IMR-90 (cell line): ENCODE results near the gene MRM1. TPM values are rescaled to one million over a fixed set of nuclear protein-coding genes. Genes with fewer than 3 reads are reported as not detected.

Experiments used
- ATAC-seq: fragments of 200-7000 bp; cut with Tn5 transposase; 2 replicates; pipeline ENCODE4 v1.9.1; 2020; ENCODE audit warnings: low read depth, mild to moderate bottlenecking, moderate library complexity
- BruUV-seq: library from RNA; stranded (reverse); fragments of 400-500 nt; replicated peaks from 2 replicates; lab custom pipeline; 2021; lab: Mats Ljungman, UMichigan
- CTCF ChIA-PET: fragments of 300-600 bp; formaldehyde crosslinking; extraction: SDS; loops from one replicate; lab custom pipeline; 2021; ENCODE audit warnings: antibody characterized with exemption; lab: Yijun Ruan, JAX
- POLR2A ChIA-PET: fragments of 300-600 bp; sonication (Branson Sonifier 250); formaldehyde crosslinking; loops from one replicate; lab custom pipeline; 2022; ENCODE audit warnings: antibody characterized with exemption; ENCODE audit not compliant: unreplicated experiment; lab: Charles Lee
- DNase-seq: peaks from one replicate; pipeline ENCODE4 v3.0.0; 2013
- H2AFZ ChIP-seq: replicated peaks from 2 replicates; pipeline ENCODE3; 2013; ENCODE audit warnings: low read length, mild to moderate bottlenecking; ENCODE audit not compliant: poor library complexity
- H2AK5ac ChIP-seq: 2 replicates; pipeline ENCODE4 v1.6.1; 2013; ENCODE audit warnings: low read depth, low read length, inconsistent platforms
- H2AK9ac ChIP-seq: replicated peaks from 2 replicates; pipeline ENCODE3; 2013; ENCODE audit warnings: mild to moderate bottlenecking, low read depth, low read length, moderate library complexity; ENCODE audit not compliant: poor library complexity
- H2BK120ac ChIP-seq: 2 replicates; pipeline ENCODE4 v1.6.1; 2013; ENCODE audit warnings: low read depth, low read length, inconsistent platforms
- H2BK15ac ChIP-seq: 3 replicates; pipeline ENCODE4 v1.6.1; 2013; ENCODE audit warnings: low read depth, low read length, inconsistent platforms
- H2BK20ac ChIP-seq: 2 replicates; pipeline ENCODE4 v1.6.1; 2013; ENCODE audit warnings: low read depth, mild to moderate bottlenecking, inconsistent platforms, low read length, moderate library complexity
- H2BK5ac ChIP-seq: 2 replicates; pipeline ENCODE4 v1.6.1; 2013; ENCODE audit warnings: mild to moderate bottlenecking, low read depth, low read length, inconsistent platforms; ENCODE audit not compliant: poor library complexity, severe bottlenecking
- H3K14ac ChIP-seq: replicated peaks from 2 replicates; pipeline ENCODE4 v1.6.1; 2013; ENCODE audit warnings: low read depth, low read length, inconsistent platforms
- H3K18ac ChIP-seq: 2 replicates; pipeline ENCODE4 v1.6.1; 2013; ENCODE audit warnings: low read depth, low read length, control low read depth
- H3K23ac ChIP-seq: 2 replicates; pipeline ENCODE4 v1.6.1; 2013; ENCODE audit warnings: low read depth, low read length, inconsistent platforms
- H3K27ac ChIP-seq: 2 replicates; pipeline ENCODE4 v1.5.1; 2013; ENCODE audit warnings: mild to moderate bottlenecking, control low read depth, low read length; ENCODE audit not compliant: insufficient read depth
- H3K27me3 ChIP-seq: 2 replicates; pipeline ENCODE4 v1.6.1; 2013; ENCODE audit warnings: low read length; ENCODE audit not compliant: control insufficient read depth, insufficient read depth
- H3K36me3 ChIP-seq: 2 replicates; pipeline ENCODE4 v1.6.1; 2013; ENCODE audit warnings: low read length, mixed read lengths; ENCODE audit not compliant: control insufficient read depth, insufficient read depth
- H3K4ac ChIP-seq: 2 replicates; pipeline ENCODE4 v1.6.1; 2013; ENCODE audit warnings: low read depth, low read length, inconsistent platforms
- H3K4me1 ChIP-seq: 2 replicates; pipeline ENCODE4 v1.6.1; 2013; ENCODE audit warnings: low read length, mixed read lengths; ENCODE audit not compliant: control insufficient read depth, insufficient read depth
- H3K4me2 ChIP-seq: 2 replicates; pipeline ENCODE4 v1.6.1; 2013; ENCODE audit warnings: low read depth, mild to moderate bottlenecking, control low read depth, low read length, moderate library complexity
- H3K4me3 ChIP-seq: 2 replicates; pipeline ENCODE4 v1.5.1; 2013; ENCODE audit warnings: low read depth, mild to moderate bottlenecking, control low read depth, low read length, moderate library complexity; ENCODE audit not compliant: insufficient read depth
- H3K56ac ChIP-seq: 2 replicates; pipeline ENCODE4 v1.6.1; 2013; ENCODE audit warnings: low read length, inconsistent platforms; ENCODE audit not compliant: insufficient read depth; ENCODE audit errors: extremely low read depth
- H3K79me1 ChIP-seq, 2 experiments: 2 replicates each; pipeline ENCODE4 v1.6.1; 2013; ENCODE audit warnings: low read length in 2 of 2, inconsistent platforms in 1 of 2, low read depth in 1 of 2
- H3K9ac ChIP-seq: 2 replicates; pipeline ENCODE4 v1.6.1; 2013; ENCODE audit warnings: low read depth, low read length, control low read depth
- H3K9me1 ChIP-seq: 2 replicates; pipeline ENCODE4 v1.6.1; 2013; ENCODE audit warnings: low read length, inconsistent platforms; ENCODE audit not compliant: insufficient read depth
- H3K9me3 ChIP-seq: 2 replicates; pipeline ENCODE4 v1.6.1; 2013; ENCODE audit warnings: low read length; ENCODE audit not compliant: control insufficient read depth, insufficient read depth
- H4K20me1 ChIP-seq: 2 replicates; pipeline ENCODE4 v1.6.1; 2013; ENCODE audit warnings: low read length, inconsistent platforms; ENCODE audit not compliant: insufficient read depth
- H4K5ac ChIP-seq: 2 replicates; pipeline ENCODE4 v1.6.1; 2013; ENCODE audit warnings: mild to moderate bottlenecking, low read depth, low read length, control low read depth
- H4K8ac ChIP-seq, 2 experiments: 2 replicates each; pipeline ENCODE4 v1.6.1; 2013; ENCODE audit warnings: low read depth in 2 of 2, low read length in 2 of 2, control low read depth in 1 of 2, inconsistent platforms in 1 of 2
- H4K91ac ChIP-seq: 2 replicates; pipeline ENCODE4 v1.6.1; 2013; ENCODE audit warnings: low read depth, low read length, inconsistent platforms; ENCODE audit not compliant: insufficient read depth
- BHLHE40 ChIP-seq: fragments of 150-350 bp; IDR thresholded peaks from 2 replicates; pipeline ENCODE4 v1.6.1; 2016; ENCODE audit warnings: mild to moderate bottlenecking, low read depth, low read length
- CEBPB ChIP-seq: IDR thresholded peaks from 2 replicates; pipeline ENCODE4 v1.6.1; 2012; ENCODE audit warnings: low read depth, low read length, improper control_type of control experiment
- CHD1 ChIP-seq: IDR thresholded peaks from 2 replicates; pipeline ENCODE4 v1.6.1; 2012; ENCODE audit warnings: low read depth, low read length, improper control_type of control experiment
- FOS ChIP-seq: fragments of 150-350 bp; IDR thresholded peaks from 2 replicates; pipeline ENCODE4 v1.6.1; 2016; ENCODE audit warnings: low read depth, low read length
- MAFK ChIP-seq: IDR thresholded peaks from 2 replicates; pipeline ENCODE4 v1.6.1; 2012; ENCODE audit warnings: low read depth, low read length, improper control_type of control experiment
- MAZ ChIP-seq: IDR thresholded peaks from 2 replicates; pipeline ENCODE4 v1.6.1; 2012; ENCODE audit warnings: low read depth, mild to moderate bottlenecking, low read length, improper control_type of control experiment, moderate library complexity, borderline replicate concordance
- MXI1 ChIP-seq: IDR thresholded peaks from 2 replicates; pipeline ENCODE4 v1.6.1; 2012; ENCODE audit warnings: low read depth, mild to moderate bottlenecking, low read length, moderate library complexity, borderline replicate concordance
- NFE2L2 ChIP-seq: fragments of 150-350 bp; IDR thresholded peaks from 2 replicates; pipeline ENCODE4 v1.6.1; 2016; ENCODE audit warnings: low read depth, mild to moderate bottlenecking, low read length
- RAD21 ChIP-seq: IDR thresholded peaks from 2 replicates; pipeline ENCODE4 v1.6.1; 2012; ENCODE audit warnings: low read length, improper control_type of control experiment
- RCOR1 ChIP-seq: IDR thresholded peaks from 2 replicates; pipeline ENCODE4 v1.6.1; 2012; ENCODE audit warnings: mild to moderate bottlenecking, low read length, improper control_type of control experiment; ENCODE audit not compliant: insufficient replicate concordance
- RFX5 ChIP-seq: IDR thresholded peaks from 2 replicates; pipeline ENCODE4 v1.8.0; 2012; ENCODE audit warnings: low read depth, mild to moderate bottlenecking, low read length, moderate library complexity
- SMC3 ChIP-seq: fragments of 150-350 bp; IDR thresholded peaks from 2 replicates; pipeline ENCODE4 v1.6.1; 2016; ENCODE audit warnings: low read depth, mild to moderate bottlenecking, antibody characterized with exemption, low read length, moderate library complexity
- WGBS, 2 experiments: methylation state at CpG; one replicate each; pipeline versions ENCODE4 v1.1.5 to v1.1.7; 2013; ENCODE audit warnings: missing lambda C conversion rate in 2 of 2; ENCODE audit not compliant: insufficient read length in 1 of 2; ENCODE audit errors: extremely low coverage in 2 of 2; 5-methylcytosine and 5-hydroxymethylcytosine counted together
- dilution Hi-C: fragments of 300-500 bp; cut with HindIII; formaldehyde crosslinking; loops from one replicate; pipeline ENCODE4 v1.14.3; 2018; ENCODE audit warnings: low sequenced_read_pairs; ENCODE audit not compliant: unreplicated experiment
- in situ Hi-C: fragments of 300-500 bp; cut with MboI; formaldehyde crosslinking; loops from 3 replicates; pipeline ENCODE4 v1.14.3; 2019; ENCODE audit warnings: low sequenced_read_pairs, inconsistent platforms, mixed read lengths
- intact Hi-C: fragments of 100-400 bp; cut with micrococcal nuclease; formaldehyde crosslinking; loops from 2 replicates; pipeline ENCODE4 v1.10.0; 2022
- polyA plus RNA-seq, 3 experiments: library from polyadenylated mRNA; depleted of rRNA; stranded (reverse); fragments of >200 nt; gene quantifications; 2 replicates each; pipeline ENCODE4 v1.2.3, GENCODE V29; 2012; ENCODE audit warnings: low replicate concordance in 1 of 3
- total RNA-seq: library from RNA; depleted of rRNA; stranded (reverse); fragments of >200 nt; gene quantifications from 2 replicates; pipeline ENCODE4 v1.2.3, GENCODE V29; 2012
- TF ChIP-seq, protein P1 (sequence below): fragments of 150-350 bp; IDR thresholded peaks from 2 replicates; pipeline ENCODE4 v1.6.1; 2016; ENCODE audit warnings: low read depth, mild to moderate bottlenecking, low read length, moderate library complexity, borderline replicate concordance
- TF ChIP-seq, protein P2 (sequence below): conservative IDR thresholded peaks from 2 replicates; pipeline ENCODE4 v1.5.1; 2012; ENCODE audit warnings: mild to moderate bottlenecking, low read depth, low read length, improper control_type of control experiment
- TF ChIP-seq, protein P3 (sequence below): fragments of 150-350 bp; IDR thresholded peaks from 2 replicates; pipeline ENCODE4 v1.6.1; 2017; ENCODE audit warnings: mild to moderate bottlenecking, antibody characterized with exemption, low read length, low read depth

The MRM1 gene
- total and polyA plus RNA-seq, 2 of the 4 experiments (the other 2 are of a cell fraction): 2.2 to 5.3 TPM

DNA sequence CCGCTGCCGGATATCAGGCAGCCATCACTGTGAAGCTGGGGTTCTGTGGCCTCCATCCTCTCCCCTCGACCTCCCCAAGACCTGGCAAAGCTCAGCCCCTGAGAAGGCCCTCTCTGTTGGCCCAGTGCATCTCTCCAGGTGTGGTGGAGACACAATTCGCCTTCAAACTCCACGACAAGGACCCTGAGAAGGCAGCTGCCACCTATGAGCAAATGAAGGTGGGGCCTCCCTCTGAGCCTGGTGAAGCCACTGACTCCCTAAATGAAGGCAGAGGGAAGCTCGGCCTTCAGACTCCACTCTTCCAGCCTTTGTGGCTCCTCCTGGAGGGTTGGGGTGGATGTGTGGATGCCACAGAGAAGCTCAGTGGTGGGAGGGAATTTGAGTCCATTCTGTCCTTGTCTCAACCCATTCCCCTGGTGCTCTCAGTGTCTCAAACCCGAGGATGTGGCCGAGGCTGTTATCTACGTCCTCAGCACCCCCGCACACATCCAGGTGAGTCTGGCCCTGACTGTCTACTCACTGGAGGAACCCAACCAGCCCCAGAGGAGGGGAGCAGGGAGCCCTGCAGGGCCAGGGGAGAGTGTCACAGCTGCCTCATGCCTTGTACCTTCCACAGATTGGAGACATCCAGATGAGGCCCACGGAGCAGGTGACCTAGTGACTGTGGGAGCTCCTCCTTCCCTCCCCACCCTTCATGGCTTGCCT lies 1.7 kb upstream of the MRM1 start:
- no peak overlapping the region for H2AFZ ChIP-seq
- peaks cover 13% of the 10 kb centered on the region for H3K9me1 ChIP-seq
- H3K18ac ChIP-seq: no peak overlapping the region
- H3K27ac ChIP-seq: no peak overlapping the region
- H3K79me1 ChIP-seq: peaks cover 18 to 56% of the 10 kb centered on the region in 2 experiments; a peak in 3 of 4 replicates
- 100% methylated on average over 2 of the region's 11 CpGs; no CpG with 5 or more reads in 1 of the 2 experiments for WGBS, 2 experiments
- H4K20me1 ChIP-seq: peaks cover 7% of the 10 kb centered on the region; the same call in 1 of the 2 replicates
- no peak overlapping the region for H2BK120ac ChIP-seq
- H2AK9ac ChIP-seq: no peak overlapping the region
- H3K4ac ChIP-seq: no peak overlapping the region
- H2BK5ac ChIP-seq: no peak overlapping the region
- no peak overlapping the region for H2BK15ac ChIP-seq
- H2AK5ac ChIP-seq: no peak overlapping the region
- no peak overlapping the region for H3K14ac ChIP-seq
- BruUV-seq: no TSS peak
- in situ Hi-C loops (loop anchor here (10.0 kb wide), 1 partner anchor 775 kb away; the partner anchor contains the start of gene C17orf78), intact Hi-C loops (loop anchor here (5.0 kb wide), 1 partner anchor 893 kb away; no protein-coding TSS in a partner anchor), dilution Hi-C loops (no loop called here)
- H3K4me1 ChIP-seq: peaks cover 6% of the 10 kb centered on the region
- POLR2A ChIA-PET: no interaction called here
- CTCF ChIA-PET: no interaction called here
- H4K5ac ChIP-seq: no peak overlapping the region
- no peak overlapping the region for H3K4me3 ChIP-seq
- H4K91ac ChIP-seq: no peak overlapping the region
- no peak overlapping the region for H2BK20ac ChIP-seq
- H4K8ac ChIP-seq: no peak overlapping the region
- no peak overlapping the region for H3K23ac ChIP-seq
- H3K27me3 ChIP-seq: no peaks in the 10 kb centered on the region
- ATAC-seq (no peak), DNase-seq (no peak)
- no peak overlapping the region for H3K9ac ChIP-seq
- H3K9me3 ChIP-seq: no peaks in the 10 kb centered on the region
- no peak overlapping the region for H3K4me2 ChIP-seq
- H3K36me3 ChIP-seq: no peaks in the 10 kb centered on the region
- H3K56ac ChIP-seq: no peak overlapping the region
- TF ChIP-seq MXI1 (no peak), RAD21 (no peak), SMC3 (no peak), RFX5 (no peak), FOS (no peak), CHD1 (no peak), MAZ (no peak), RCOR1 (no peak), BHLHE40 (no peak), CEBPB (no peak), MAFK (no peak), NFE2L2 (no peak)
- TF ChIP-seq, protein P1, sequence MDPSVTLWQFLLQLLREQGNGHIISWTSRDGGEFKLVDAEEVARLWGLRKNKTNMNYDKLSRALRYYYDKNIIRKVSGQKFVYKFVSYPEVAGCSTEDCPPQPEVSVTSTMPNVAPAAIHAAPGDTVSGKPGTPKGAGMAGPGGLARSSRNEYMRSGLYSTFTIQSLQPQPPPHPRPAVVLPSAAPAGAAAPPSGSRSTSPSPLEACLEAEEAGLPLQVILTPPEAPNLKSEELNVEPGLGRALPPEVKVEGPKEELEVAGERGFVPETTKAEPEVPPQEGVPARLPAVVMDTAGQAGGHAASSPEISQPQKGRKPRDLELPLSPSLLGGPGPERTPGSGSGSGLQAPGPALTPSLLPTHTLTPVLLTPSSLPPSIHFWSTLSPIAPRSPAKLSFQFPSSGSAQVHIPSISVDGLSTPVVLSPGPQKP: no peak
- TF ChIP-seq, protein P2, sequence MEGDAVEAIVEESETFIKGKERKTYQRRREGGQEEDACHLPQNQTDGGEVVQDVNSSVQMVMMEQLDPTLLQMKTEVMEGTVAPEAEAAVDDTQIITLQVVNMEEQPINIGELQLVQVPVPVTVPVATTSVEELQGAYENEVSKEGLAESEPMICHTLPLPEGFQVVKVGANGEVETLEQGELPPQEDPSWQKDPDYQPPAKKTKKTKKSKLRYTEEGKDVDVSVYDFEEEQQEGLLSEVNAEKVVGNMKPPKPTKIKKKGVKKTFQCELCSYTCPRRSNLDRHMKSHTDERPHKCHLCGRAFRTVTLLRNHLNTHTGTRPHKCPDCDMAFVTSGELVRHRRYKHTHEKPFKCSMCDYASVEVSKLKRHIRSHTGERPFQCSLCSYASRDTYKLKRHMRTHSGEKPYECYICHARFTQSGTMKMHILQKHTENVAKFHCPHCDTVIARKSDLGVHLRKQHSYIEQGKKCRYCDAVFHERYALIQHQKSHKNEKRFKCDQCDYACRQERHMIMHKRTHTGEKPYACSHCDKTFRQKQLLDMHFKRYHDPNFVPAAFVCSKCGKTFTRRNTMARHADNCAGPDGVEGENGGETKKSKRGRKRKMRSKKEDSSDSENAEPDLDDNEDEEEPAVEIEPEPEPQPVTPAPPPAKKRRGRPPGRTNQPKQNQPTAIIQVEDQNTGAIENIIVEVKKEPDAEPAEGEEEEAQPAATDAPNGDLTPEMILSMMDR: no peak
- TF ChIP-seq, protein P3, sequence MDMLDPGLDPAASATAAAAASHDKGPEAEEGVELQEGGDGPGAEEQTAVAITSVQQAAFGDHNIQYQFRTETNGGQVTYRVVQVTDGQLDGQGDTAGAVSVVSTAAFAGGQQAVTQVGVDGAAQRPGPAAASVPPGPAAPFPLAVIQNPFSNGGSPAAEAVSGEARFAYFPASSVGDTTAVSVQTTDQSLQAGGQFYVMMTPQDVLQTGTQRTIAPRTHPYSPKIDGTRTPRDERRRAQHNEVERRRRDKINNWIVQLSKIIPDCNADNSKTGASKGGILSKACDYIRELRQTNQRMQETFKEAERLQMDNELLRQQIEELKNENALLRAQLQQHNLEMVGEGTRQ: no peak
